OCI-LY3 (cell line): Measurements from ENCODE around the gene PSME2.

ENCODE experiments used
- H2AFZ ChIP-seq: fragments of 200-600, 300-600 bp; shearing (Covaris generic); 2 replicates; pipeline ENCODE4 v1.6.0; 2014; ENCODE audit warnings: antibody characterized with exemption, low read depth, low read length
- H3K27ac ChIP-seq: fragments of 200-600, 300-600 bp; sonication (generic); 2 replicates; pipeline ENCODE4 v1.5.1; 2014; ENCODE audit warnings: mild to moderate bottlenecking, low read length, moderate library complexity, mixed read lengths
- H3K27me3 ChIP-seq: fragments of 200-600, 300-600 bp; sonication (generic); 2 replicates; pipeline ENCODE4 v1.6.1; 2014; ENCODE audit warnings: low read depth, low read length, mixed read lengths
- H3K36me3 ChIP-seq: fragments of 200-600, 300-600 bp; sonication (generic); replicated peaks from 2 replicates; pipeline ENCODE3; 2014; ENCODE audit warnings: low read depth, low read length, mixed read lengths
- H3K4me1 ChIP-seq: fragments of 300-600, 200-600 bp; sonication (generic); 2 replicates; pipeline ENCODE4 v1.6.1; 2014; ENCODE audit warnings: low read length, mixed read lengths
- H3K4me2 ChIP-seq: fragments of 200-600, 300-600 bp; sonication (generic); 2 replicates; pipeline ENCODE4 v1.6.1; 2014; ENCODE audit warnings: low read length, mixed read lengths
- H3K4me3 ChIP-seq: fragments of 300-600, 200-600 bp; sonication (generic); 2 replicates; pipeline ENCODE4 v1.5.1; 2014; ENCODE audit warnings: antibody characterized with exemption, mild to moderate bottlenecking, low read length, moderate library complexity
- H3K79me2 ChIP-seq: fragments of 300-600, 200-600 bp; shearing (Covaris generic); 2 replicates; pipeline ENCODE4 v1.6.1; 2014; ENCODE audit warnings: mild to moderate bottlenecking, low read length, mixed read lengths
- H3K9ac ChIP-seq: fragments of 300-600, 200-600 bp; shearing (Covaris generic); 2 replicates; pipeline ENCODE4 v1.6.0; 2014; ENCODE audit warnings: mild to moderate bottlenecking, low read length, moderate library complexity
- H3K9me3 ChIP-seq: fragments of 200-600, 300-600 bp; shearing (Covaris generic); 2 replicates; pipeline ENCODE4 v1.6.1; 2014; ENCODE audit warnings: low read length, mixed read lengths; ENCODE audit not compliant: insufficient read depth
- H4K20me1 ChIP-seq: fragments of 200-600, 300-600 bp; sonication (generic); 2 replicates; pipeline ENCODE4 v1.6.1; 2016; ENCODE audit warnings: low read length, mixed read lengths; ENCODE audit not compliant: insufficient read depth
- CTCF ChIP-seq: fragments of 200-600, 300-600 bp; sonication (generic); IDR thresholded peaks from 2 replicates; pipeline ENCODE4 v1.5.1; 2014; ENCODE audit warnings: antibody characterized with exemption, low read length, low read depth
- EZH2phosphoT487 ChIP-seq: fragments of 200-600 bp; shearing (Covaris generic); IDR thresholded peaks from 2 replicates; pipeline ENCODE4 v1.6.1; 2018; ENCODE audit warnings: antibody characterized with exemption, mixed run types, low read depth

PSME2 gene

GRCh38 chr14:24121210-24121609, 25.2 kb downstream of the PSME2 start:
- Histone ChIP-seq H3K9me3 (no peaks in the 10 kb centered on the region), H4K20me1 (no peaks in the 10 kb centered on the region), H3K4me3 (no peak overlapping the region)

GRCh38 chr14:24119691-24120090, 26.7 kb downstream of the PSME2 start:
- Histone ChIP-seq H3K27me3 (no peaks in the 10 kb centered on the region), H4K20me1 (no peaks in the 10 kb centered on the region), H3K4me1 (peaks cover 26% of the 10 kb centered on the region), H3K4me3 (no peak overlapping the region), H3K36me3 (peaks cover 48% of the 10 kb centered on the region), H3K9ac (no peak overlapping the region), H3K27ac (no peak overlapping the region), H3K9me3 (no peaks in the 10 kb centered on the region), H3K79me2 (peaks cover 12% of the 10 kb centered on the region; the same call in 1 of the 2 replicates), H2AFZ (no peak overlapping the region), H3K4me2 (no peak overlapping the region)
- TF ChIP-seq EZH2phosphoT487 (no peak), CTCF (no peak)

More at GRCh38 chr14:24121210-24121609, 25.2 kb downstream of the PSME2 start:
- Histone ChIP-seq H3K36me3 (peaks cover 48% of the 10 kb centered on the region), H3K4me1 (peaks cover 19% of the 10 kb centered on the region), H3K9ac (no peak overlapping the region), H3K4me2 (no peak overlapping the region), H3K27me3 (no peaks in the 10 kb centered on the region), H3K27ac (no peak overlapping the region), H3K79me2 (0 out of 2 replicates have a peak, but pooled peaks cover 4% of the 10 kb centered on the region), H2AFZ (no peak overlapping the region)
- TF ChIP-seq EZH2phosphoT487 (no peak), CTCF (no peak)

GRCh38 chr14:24117179-24117578, 29.2 kb downstream of the PSME2 start:
- Histone ChIP-seq H3K4me1 (peaks cover 8% of the 10 kb centered on the region), H3K27me3 (no peaks in the 10 kb centered on the region), H3K4me3 (no peak overlapping the region), H3K4me2 (no peak overlapping the region), H3K79me2 (peaks cover 12% of the 10 kb centered on the region; the same call in 1 of the 2 replicates), H3K27ac (no peak overlapping the region), H3K9ac (no peak overlapping the region), H2AFZ (no peak overlapping the region), H3K9me3 (no peaks in the 10 kb centered on the region), H3K36me3 (peaks cover 34% of the 10 kb centered on the region), H4K20me1 (no peaks in the 10 kb centered on the region)
- TF ChIP-seq CTCF (no peak), EZH2phosphoT487 (no peak)

GRCh38 chr14:24116128-24116814, 30.1 kb downstream of the PSME2 start:
- Histone ChIP-seq H3K4me1 (peaks cover 8% of the 10 kb centered on the region), H4K20me1 (no peaks in the 10 kb centered on the region), H2AFZ (no peak overlapping the region), H3K27ac (no peak overlapping the region), H3K4me2 (peak overlapping the region; percentile 91), H3K9ac (no peak overlapping the region), H3K4me3 (peak overlapping the region; percentile 91), H3K9me3 (no peaks in the 10 kb centered on the region), H3K36me3 (peaks cover 31% of the 10 kb centered on the region), H3K27me3 (no peaks in the 10 kb centered on the region), H3K79me2 (peaks cover 12% of the 10 kb centered on the region; the same call in 1 of the 2 replicates)
- TF ChIP-seq CTCF (no peak), EZH2phosphoT487 (no peak)
